Measurements from ENCODE around the gene COL13A1.

COL13A1 gene

DNA sequence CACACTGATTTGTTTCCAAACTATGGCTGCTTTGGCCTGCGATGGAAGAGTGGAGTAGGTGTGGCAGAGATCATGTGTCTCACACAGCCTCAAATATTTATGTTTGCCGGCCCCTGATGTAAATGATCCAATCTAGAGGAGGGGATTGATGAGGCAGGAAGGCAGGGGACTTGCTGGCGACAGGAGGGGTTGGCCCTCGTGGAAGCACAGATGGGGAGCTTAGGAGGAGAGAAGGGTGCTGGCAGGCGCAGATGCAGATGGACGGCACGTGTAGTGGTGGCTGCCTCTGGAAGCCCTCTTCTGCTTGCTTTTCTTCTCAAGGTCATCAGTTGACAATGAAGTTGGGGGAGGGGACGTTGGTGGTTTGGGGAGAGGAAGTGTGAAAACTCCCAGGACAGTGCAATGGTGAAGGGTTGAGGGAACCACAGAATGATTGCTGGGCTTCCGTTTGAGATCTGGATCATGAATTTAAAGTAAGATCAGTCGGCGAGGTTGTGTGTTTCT is 15.4 kb downstream of the COL13A1 start:
- Mint-ChIP-seq H3K4me1 (peaks cover 21 to 27% of the 10 kb centered on the region in 2 donors), H3K27me3 (peaks cover 26 to 32% of the 10 kb centered on the region in 2 donors), H3K4me3 (no peak overlapping the region), H3K36me3 (peaks cover 2 to 5% of the 10 kb centered on the region in 2 donors), H3K9me3 (peaks cover 7 to 14% of the 10 kb centered on the region in 2 donors), H3K27ac (peak overlapping the region; percentile 10)
- DNase-seq (no peak), ATAC-seq (replicated peaks) (peak in 1 of 2 donors; percentile 22)

DNA sequence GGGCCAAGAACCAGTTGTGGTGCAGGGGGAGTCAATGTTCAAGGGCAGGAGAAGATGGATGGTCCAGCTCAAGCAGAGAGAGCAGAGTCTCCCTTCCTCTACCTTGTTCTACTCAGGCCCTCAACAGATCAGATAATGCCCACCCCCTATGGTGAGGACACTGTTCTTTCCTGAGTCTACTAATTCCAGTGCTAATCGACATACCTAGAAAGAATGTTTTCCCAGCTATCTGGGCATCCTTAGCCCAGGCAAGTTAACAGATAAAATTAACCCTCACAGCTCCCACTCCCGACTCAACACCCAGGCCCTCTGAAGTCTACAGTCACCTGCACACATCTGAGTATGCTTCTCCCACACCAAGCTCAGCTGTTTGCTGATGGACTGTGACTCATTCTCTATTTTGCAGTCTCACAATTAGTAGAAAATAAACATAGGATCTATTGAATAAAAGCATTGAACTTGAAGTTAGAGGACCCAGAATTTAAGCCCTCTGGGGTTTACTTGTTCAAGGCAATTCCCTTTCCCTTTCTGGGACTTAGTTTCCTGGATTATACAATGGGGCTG is 17.1 kb downstream of the COL13A1 start:
- Mint-ChIP-seq H3K4me1 (peaks cover 21 to 27% of the 10 kb centered on the region in 2 donors), H3K27me3 (peaks cover 31 to 34% of the 10 kb centered on the region in 2 donors), H3K27ac (no peak overlapping the region), H3K9me3 (peaks cover 7 to 14% of the 10 kb centered on the region in 2 donors), H3K36me3 (peaks cover 2 to 5% of the 10 kb centered on the region in 2 donors), H3K4me3 (no peak overlapping the region)
- ATAC-seq (replicated peaks), result no peak
- DNase-seq, result no peak

DNA sequence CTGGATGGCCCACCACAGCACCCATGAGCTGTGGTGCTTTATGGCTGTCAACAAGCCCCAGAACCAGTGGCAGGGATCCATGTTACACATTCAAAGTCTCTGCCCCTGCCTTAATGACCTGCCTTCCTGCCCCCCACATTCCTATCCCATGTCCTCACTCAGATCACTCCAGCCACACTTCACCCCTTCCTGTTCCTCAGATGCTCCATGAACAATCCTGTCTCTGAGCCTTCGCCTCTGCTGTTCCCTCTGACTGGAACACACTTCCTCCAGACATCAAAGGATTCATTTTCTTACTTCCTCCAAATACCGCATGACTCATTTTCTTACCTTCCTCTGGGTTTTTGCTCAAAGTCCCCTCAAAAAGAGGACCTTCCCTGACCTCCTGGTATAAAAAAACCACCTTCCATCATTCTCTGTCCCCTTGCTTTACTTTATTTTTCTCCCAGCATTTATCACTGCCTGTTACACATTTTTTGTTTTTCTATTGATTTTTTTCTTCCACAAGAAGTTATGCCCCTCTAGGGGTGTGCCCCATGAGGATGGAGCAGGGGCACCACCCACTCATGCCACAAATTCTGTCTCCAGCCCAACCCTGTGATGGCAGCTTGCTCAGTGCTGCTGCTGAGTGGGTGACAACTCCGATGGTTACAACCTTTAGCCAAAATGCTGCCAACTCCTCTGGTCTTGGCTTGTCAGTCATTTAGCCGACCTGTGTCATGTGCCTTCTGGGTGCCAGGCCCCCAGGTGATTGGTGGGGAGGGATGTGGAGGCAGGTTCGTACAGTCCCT is 18.2 kb downstream of the COL13A1 start:
- ATAC-seq (replicated peaks), result peak; percentile 74 to 85
- Mint-ChIP-seq H3K4me1 (peaks cover 21 to 27% of the 10 kb centered on the region in 2 donors), H3K27ac (peak overlapping the region; percentile 20), H3K27me3 (peaks cover 31 to 34% of the 10 kb centered on the region in 2 donors), H3K4me3 (no peak overlapping the region), H3K36me3 (peaks cover 2 to 5% of the 10 kb centered on the region in 2 donors), H3K9me3 (peaks cover 7 to 14% of the 10 kb centered on the region in 2 donors)
- no peak for DNase-seq

GRCh38 chr10:69820817-69821216 is 19.1 kb downstream of the COL13A1 start:
- no peak for ATAC-seq (replicated peaks)
- Mint-ChIP-seq H3K9me3 (peaks cover 7 to 14% of the 10 kb centered on the region in 2 donors), H3K4me3 (no peak overlapping the region), H3K27me3 (peaks cover 30 to 34% of the 10 kb centered on the region in 2 donors), H3K36me3 (peaks cover 2 to 5% of the 10 kb centered on the region in 2 donors), H3K27ac (no peak overlapping the region), H3K4me1 (peaks cover 21 to 27% of the 10 kb centered on the region in 2 donors)
- DNase-seq, result no peak

DNA sequence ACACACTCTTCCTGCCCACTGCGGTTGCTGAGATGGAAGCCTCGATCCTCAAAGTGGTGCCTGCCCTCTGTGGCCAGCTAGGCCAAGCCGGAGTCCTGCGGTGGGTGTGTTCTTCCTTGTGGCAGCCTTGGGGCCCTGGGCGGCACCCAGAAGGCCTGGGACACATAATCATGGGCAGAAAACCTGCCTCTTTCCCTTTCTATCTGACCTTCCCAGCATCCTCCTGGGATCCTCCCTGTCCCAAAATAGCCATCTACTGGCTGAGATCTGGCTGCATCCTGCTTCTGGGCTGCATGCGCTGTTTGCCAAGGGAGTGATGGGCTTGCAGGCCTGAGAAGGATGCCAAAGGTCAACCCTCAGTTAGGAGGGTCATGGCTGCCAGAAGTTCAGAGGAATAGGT is 23.9 kb downstream of the COL13A1 start:
- ATAC-seq (replicated peaks), result no peak
- peaks cover 18 to 19% of the 10 kb centered on the region in 2 donors for H3K27me3 Mint-ChIP-seq

DNA sequence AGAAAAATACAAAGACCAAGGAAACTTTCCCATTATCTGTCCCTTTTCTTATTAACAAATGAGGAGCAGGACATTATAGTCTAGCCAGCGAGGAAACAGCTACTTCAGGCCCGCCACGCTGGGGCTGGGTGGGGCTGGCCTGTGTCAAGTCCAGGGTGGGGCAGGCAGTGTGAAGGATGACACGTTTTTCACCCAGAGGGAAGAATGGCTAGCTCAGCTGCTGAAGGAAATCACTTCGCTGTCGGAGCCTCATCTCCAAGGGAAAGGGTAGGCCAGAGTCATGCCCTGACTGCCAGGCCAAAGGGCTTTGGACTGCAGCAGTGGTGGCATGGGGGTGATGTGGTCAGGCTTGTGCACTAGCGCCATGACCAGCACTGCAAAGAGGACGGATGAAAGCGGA is 24.4 kb downstream of the COL13A1 start:
- Mint-ChIP-seq H3K27ac (no peak overlapping the region), H3K36me3 (no peaks in the 10 kb centered on the region), H3K27me3 (peaks cover 15 to 19% of the 10 kb centered on the region in 2 donors), H3K4me1 (no peaks in the 10 kb centered on the region), H3K4me3 (no peak overlapping the region), H3K9me3 (no peaks in the 10 kb centered on the region)
- ATAC-seq (replicated peaks) (no peak), DNase-seq (no peak)

More for the DNA sequence above, 23.9 kb downstream of the COL13A1 start:
- DNase-seq, result no peak
- Mint-ChIP-seq H3K36me3 (no peaks in the 10 kb centered on the region), H3K4me3 (no peak overlapping the region), H3K4me1 (peaks cover 2 to 3% of the 10 kb centered on the region in 2 donors), H3K27ac (no peak overlapping the region), H3K9me3 (peaks cover 0 to 2% of the 10 kb centered on the region in 2 donors)

DNA sequence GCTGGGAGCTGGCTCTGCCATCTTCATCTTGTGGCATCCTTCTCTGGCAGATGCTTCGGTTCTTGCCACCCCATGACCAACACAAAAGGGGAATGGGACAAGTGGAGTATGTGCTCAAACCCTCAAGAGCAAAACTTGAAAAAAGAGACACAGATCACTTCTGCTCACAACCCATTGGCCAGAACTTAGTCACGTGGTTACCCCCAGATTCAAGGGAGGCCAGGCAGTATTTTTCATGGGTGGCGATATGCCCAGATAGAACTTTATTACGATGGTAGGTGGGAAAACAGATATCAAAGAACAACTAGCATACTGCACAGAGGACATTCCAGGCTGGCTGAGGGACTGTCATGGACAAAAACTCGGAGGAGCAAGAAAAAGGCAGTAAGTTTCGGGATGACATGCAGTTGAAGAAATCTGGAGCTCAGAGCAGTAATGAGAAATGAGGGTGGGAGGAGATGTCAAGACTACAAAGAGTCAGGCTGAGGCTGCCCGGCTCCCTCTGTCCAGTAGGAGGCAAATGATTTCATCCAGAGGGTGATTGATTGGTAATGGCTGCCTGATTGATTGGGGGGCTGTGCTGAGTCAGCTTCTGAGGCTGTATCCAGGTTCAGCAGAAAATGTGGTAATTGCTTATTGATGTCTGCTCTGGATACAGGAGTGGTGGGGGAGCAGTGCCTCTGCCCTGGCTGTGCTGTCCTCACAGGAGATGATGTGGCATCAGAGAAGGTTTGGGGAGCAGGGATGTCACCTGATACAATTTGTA is 25.3 kb downstream of the COL13A1 start:
- Mint-ChIP-seq H3K4me1 (peaks cover 0 to 2% of the 10 kb centered on the region in 2 donors), H3K9me3 (no peaks in the 10 kb centered on the region), H3K36me3 (no peaks in the 10 kb centered on the region), H3K27me3 (peaks cover 15 to 19% of the 10 kb centered on the region in 2 donors), H3K4me3 (no peak overlapping the region), H3K27ac (no peak overlapping the region)
- ATAC-seq (replicated peaks) (no peak), DNase-seq (no peak)

DNA sequence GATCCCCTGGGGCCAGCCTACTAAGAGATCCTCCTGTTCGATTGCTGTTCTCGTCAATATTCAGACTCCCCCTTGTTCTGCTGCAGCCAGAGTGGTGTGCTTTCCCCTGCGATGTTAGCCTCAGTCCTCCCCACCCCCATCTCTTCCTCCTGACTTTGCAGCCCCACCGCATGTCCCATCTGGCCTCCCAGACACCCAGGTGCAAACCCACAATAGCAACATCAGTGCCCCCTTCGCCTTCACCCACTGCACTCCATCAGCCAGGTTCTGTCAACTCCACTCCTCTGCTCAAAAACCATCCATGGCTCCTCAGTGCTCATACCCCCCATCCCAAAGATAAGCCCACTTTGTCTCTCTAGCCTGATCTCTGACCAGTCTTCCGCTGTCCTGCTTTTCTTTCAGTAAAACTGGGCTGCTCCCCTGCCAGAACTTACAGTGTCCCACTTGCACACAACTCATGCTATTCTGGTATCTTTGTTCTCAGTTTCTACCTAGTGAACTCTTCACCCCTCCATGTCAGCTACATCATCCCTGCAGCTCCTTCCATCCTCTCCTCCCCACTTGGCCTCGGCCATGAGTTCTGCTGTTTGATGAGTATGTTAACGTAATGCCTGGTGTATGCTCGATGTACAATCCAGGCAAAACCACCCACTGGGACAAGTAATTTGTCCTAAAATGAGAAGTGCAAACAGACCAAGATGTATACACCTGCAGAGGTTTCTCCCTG is 26.6 kb downstream of the COL13A1 start:
- Mint-ChIP-seq H3K4me3 (no peak overlapping the region), H3K36me3 (no peaks in the 10 kb centered on the region), H3K27ac (no peak overlapping the region), H3K9me3 (no peaks in the 10 kb centered on the region), H3K27me3 (peaks cover 16 to 18% of the 10 kb centered on the region in 2 donors), H3K4me1 (peaks cover 0 to 2% of the 10 kb centered on the region in 2 donors)
- DNase-seq, result no peak
- ATAC-seq (replicated peaks), result no peak

DNA sequence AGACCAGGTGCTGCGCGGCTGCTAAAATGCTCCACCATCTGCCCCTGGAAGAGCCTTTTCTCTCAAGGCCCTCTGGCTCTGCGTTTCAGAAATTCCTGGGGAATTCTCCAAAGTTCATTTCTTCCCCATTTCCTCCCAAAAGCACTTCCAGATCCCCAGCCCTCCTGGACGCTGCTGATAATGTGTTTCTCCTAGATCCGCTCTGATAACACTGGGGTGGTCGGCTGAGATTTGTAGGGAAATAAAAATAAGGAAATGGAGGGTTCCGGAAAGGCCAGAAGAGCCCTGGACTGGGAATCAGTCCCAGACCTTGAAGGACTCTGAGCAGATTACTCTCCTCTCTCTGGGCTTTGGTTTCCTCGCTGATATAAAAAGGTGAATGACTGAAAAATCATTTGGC is 28.1 kb downstream of the COL13A1 start:
- no peaks in the 10 kb centered on the region for H3K36me3 Mint-ChIP-seq
- no peak overlapping the region for H3K27ac Mint-ChIP-seq
- H3K4me3 Mint-ChIP-seq, result no peak overlapping the region
- ATAC-seq (replicated peaks) (no peak), DNase-seq (no peak)
- H3K27me3 Mint-ChIP-seq, result peaks cover 13 to 25% of the 10 kb centered on the region in 2 donors
- no peaks in the 10 kb centered on the region for H3K9me3 Mint-ChIP-seq
- peaks cover 0 to 2% of the 10 kb centered on the region in 2 donors for H3K4me1 Mint-ChIP-seq

DNA sequence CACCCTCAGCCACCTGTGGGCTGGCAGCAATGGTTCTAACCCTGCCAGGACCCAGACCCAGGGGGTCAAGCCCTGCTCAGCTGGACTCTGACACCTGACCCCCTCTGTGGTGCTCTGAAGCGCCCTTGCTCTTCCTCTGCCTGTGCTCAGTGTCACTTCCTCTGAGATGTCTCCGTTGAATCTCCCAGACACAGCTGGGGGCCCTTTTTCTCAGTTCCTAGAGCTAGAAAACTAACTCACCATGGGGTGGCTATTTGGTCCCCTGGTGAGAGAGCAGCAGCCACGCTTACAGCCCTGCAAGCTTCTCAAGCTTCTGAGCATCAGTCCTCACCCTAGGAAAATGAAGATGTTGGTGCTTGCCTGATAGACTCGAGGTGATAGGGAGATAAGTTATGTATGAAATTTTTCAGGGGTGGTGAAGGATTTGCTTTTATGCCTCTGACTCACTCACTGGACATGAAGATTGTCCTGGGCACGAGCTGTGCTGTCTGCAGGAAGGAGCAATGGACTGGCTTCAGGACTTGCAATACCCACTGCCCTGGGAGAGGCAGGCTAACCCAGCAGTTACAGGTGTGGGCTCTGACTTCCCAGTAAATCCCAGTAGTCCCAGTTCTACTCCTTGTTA is 29.6 kb downstream of the COL13A1 start:
- ATAC-seq (replicated peaks), result peak in 1 of 2 donors; percentile 31

DNA sequence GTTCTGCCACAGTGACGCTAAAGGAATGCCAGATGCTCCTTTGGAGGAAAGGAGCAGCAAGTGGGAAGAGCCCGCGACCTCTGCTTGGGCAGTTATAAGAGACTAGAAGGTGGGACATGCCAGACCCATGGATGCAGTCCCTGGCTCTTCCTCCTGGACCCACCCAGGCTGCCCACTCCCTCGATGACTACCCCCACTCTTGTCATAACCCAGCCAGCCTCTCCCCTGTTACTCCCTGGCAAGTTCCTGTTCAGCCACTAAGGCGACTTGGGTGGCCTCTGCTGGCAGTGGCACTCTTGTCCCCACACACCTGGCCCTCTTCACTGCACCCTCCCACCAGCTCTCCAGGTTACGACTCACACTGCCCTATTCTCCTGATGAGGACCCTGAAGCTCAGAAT is 33.5 kb downstream of the COL13A1 start:
- Mint-ChIP-seq H3K9me3 (no peaks in the 10 kb centered on the region), H3K27me3 (peaks cover 5 to 28% of the 10 kb centered on the region in 2 donors), H3K27ac (no peak overlapping the region), H3K36me3 (no peaks in the 10 kb centered on the region), H3K4me1 (peaks cover 8 to 10% of the 10 kb centered on the region in 2 donors), H3K4me3 (no peak overlapping the region)
- no peak for DNase-seq
- ATAC-seq (replicated peaks), result no peak

More for the DNA sequence above, 29.6 kb downstream of the COL13A1 start:
- Mint-ChIP-seq H3K9me3 (no peaks in the 10 kb centered on the region), H3K4me1 (peaks cover 8 to 10% of the 10 kb centered on the region in 2 donors), H3K27ac (no peak overlapping the region), H3K27me3 (peaks cover 19 to 31% of the 10 kb centered on the region in 2 donors), H3K4me3 (no peak overlapping the region), H3K36me3 (no peaks in the 10 kb centered on the region)
- no peak for DNase-seq

DNA sequence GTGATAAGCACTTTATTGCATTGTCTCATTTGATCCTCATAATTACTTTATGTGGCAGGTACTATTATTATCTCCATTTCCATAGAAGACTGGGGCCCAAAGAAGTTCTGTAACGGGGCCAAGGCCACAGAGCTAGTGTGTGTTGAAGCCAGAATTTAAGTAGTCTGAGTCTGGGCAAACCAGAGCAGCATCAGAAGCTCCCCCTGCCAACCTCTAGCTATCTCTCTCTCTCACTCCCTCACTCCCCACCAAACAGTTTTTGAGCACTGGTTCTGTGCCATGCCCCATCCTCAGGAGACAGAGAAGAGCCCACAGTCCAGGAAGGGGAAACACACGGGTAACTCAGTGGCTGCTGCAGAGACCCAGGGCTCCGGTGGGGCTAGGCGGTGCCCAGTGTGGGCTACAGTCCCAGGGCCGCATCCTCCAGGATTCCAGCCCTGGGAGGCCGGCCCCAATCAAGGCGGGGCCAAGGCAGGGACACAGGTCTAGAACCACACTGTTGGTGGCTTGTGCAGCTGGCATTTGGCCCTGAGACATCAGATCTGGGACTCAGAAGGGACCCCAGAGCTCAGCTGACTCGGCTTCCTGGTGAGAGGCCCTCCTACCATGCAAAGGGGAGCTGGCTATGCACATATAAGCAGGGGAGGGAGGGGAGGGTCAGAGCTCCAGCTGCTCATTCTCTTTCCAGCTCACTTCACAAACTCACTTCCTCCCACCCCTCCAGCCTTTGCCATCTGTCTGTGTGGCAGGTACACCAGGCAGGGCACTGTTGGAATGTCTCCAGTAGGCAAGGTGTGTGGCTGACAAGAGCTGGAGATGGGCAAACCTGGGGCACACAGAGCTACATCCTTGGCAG is 34.4 kb downstream of the COL13A1 start:
- ATAC-seq (replicated peaks), result peak; percentile 25 to 44
- Mint-ChIP-seq H3K27ac (no peak overlapping the region), H3K27me3 (peaks cover 5 to 32% of the 10 kb centered on the region in 2 donors), H3K4me1 (peaks cover 8 to 10% of the 10 kb centered on the region in 2 donors), H3K4me3 (no peak overlapping the region), H3K9me3 (no peaks in the 10 kb centered on the region), H3K36me3 (no peaks in the 10 kb centered on the region)
- no peak for DNase-seq

DNA sequence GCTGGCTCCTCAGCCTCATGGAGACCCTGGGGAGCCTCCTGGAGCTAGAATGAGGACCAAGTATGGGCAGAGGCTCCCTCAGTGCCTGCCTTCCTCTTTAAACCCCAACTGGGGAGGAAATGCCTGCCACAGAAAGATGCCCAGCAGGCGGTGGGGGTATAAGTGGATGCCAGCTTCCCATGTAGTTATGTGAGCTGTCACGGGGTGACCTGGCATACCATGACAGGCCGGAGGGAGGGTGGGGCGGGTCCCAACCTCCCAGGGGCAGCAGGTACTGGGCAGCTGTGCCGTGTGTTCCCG is 35.0 kb downstream of the COL13A1 start:
- no peak for DNase-seq
- H3K36me3 Mint-ChIP-seq, result peaks cover 0 to 3% of the 10 kb centered on the region in 2 donors
- H3K9me3 Mint-ChIP-seq, result peaks cover 2 to 5% of the 10 kb centered on the region in 2 donors
- H3K27me3 Mint-ChIP-seq, result peaks cover 5 to 37% of the 10 kb centered on the region in 2 donors
- no peak overlapping the region for H3K27ac Mint-ChIP-seq
- peaks cover 9 to 14% of the 10 kb centered on the region in 2 donors for H3K4me1 Mint-ChIP-seq
- H3K4me3 Mint-ChIP-seq, result no peak overlapping the region
- ATAC-seq (replicated peaks), result no peak

All from stimulated activated naive B cell treated with anti-CD40 and anti-IgM and Interleukin-4, amounts not matched to agents 10 μg/mL and 1 μg/mL and 100 μg/mL, for 72 hours (primary cell).